Measurements from ENCODE around the gene ADK. TPM values are rescaled to one million over a fixed set of nuclear protein-coding genes. Genes with fewer than 3 reads are reported as not detected.

The ADK gene
- total and polyA plus RNA-seq, 2 of the 4 experiments (the other 2 are of a cell fraction): 30.6 to 40.9 TPM

- no peaks in the 10 kb centered on the region for H3K9me1 ChIP-seq (ENCODE audit: insufficient read depth, low read length)
- CTCF ChIA-PET: no interaction called here
- in situ Hi-C loops (cut with MboI; ENCODE audit: low sequenced_read_pairs) (loop anchor here (10.0 kb wide), 1 partner anchor 761 kb away; no protein-coding TSS in a partner anchor), dilution Hi-C loops (cut with HindIII; ENCODE audit: low sequenced_read_pairs, unreplicated experiment) (no loop called here), intact Hi-C loops (cut with micrococcal nuclease) (no loop called here)
- no peak overlapping the region for H3K18ac ChIP-seq (ENCODE audit: low read depth, low read length)
- H3K9ac ChIP-seq (ENCODE audit: low read depth, low read length): no peak overlapping the region
- no peaks in the 10 kb centered on the region for H4K20me1 ChIP-seq (ENCODE audit: insufficient read depth, low read length)
- POLR2A ChIA-PET (ENCODE audit: unreplicated experiment): no interaction called here
- H3K4me3 ChIP-seq (ENCODE audit: insufficient read depth, low read depth, low read length): no peak overlapping the region
- no peak overlapping the region for H3K56ac ChIP-seq (ENCODE audit: extremely low read depth, insufficient read depth, low read length)
- DNase-seq (no peak), ATAC-seq (ENCODE audit: low read depth) (no peak)
- H2AK5ac ChIP-seq (ENCODE audit: low read depth, low read length): no peak overlapping the region
- H3K4ac ChIP-seq (ENCODE audit: low read depth, low read length): no peak overlapping the region
- H4K5ac ChIP-seq (ENCODE audit: low read depth, low read length): no peak overlapping the region
- H3K27me3 ChIP-seq (ENCODE audit: control insufficient read depth, insufficient read depth, low read length): no peaks in the 10 kb centered on the region
- BruUV-seq (replicated peaks): no TSS peak
- no peak overlapping the region for H2BK20ac ChIP-seq (ENCODE audit: low read depth, low read length)
- H3K79me1 ChIP-seq (ENCODE audit: low read depth in 1 of 2, low read length in 2 of 2): peaks cover 5 to 9% of the 10 kb centered on the region in 2 experiments; a peak in 1 of 4 replicates
- peaks cover 2% of the 10 kb centered on the region; the same call in 1 of the 2 replicates for H3K4me1 ChIP-seq (ENCODE audit: control insufficient read depth, insufficient read depth, low read length)
- H3K4me2 ChIP-seq (ENCODE audit: low read depth, low read length): no peak overlapping the region
- peaks cover 1% of the 10 kb centered on the region; the same call in 1 of the 2 replicates for H3K36me3 ChIP-seq (ENCODE audit: control insufficient read depth, insufficient read depth, low read length)
- no peaks in the 10 kb centered on the region for H3K9me3 ChIP-seq (ENCODE audit: control insufficient read depth, insufficient read depth, low read length)
- H4K91ac ChIP-seq (ENCODE audit: insufficient read depth, low read depth, low read length): no peak overlapping the region
- H3K14ac ChIP-seq (replicated peaks; ENCODE audit: low read depth, low read length): no peak overlapping the region
- TF ChIP-seq CEBPB (IDR thresholded peaks at IDR 0.05; ENCODE audit: low read depth, low read length): no peak
- no peak for TF ChIP-seq BHLHE40 (IDR thresholded peaks at IDR 0.05; ENCODE audit: low read depth, low read length)
- no peak for TF ChIP-seq POLR2A (IDR thresholded peaks at IDR 0.05; ENCODE audit: low read depth, low read length)
- no peak for TF ChIP-seq MXI1 (IDR thresholded peaks at IDR 0.05; ENCODE audit: borderline replicate concordance, low read depth, low read length)
- no peak for TF ChIP-seq RAD21 (IDR thresholded peaks at IDR 0.05; ENCODE audit: low read length)
- no peak for TF ChIP-seq ELK1 (IDR thresholded peaks at IDR 0.05; ENCODE audit: borderline replicate concordance, low read depth, low read length)
- no peak for TF ChIP-seq RFX5 (IDR thresholded peaks at IDR 0.05; ENCODE audit: low read depth, low read length)
- TF ChIP-seq, protein P1, sequence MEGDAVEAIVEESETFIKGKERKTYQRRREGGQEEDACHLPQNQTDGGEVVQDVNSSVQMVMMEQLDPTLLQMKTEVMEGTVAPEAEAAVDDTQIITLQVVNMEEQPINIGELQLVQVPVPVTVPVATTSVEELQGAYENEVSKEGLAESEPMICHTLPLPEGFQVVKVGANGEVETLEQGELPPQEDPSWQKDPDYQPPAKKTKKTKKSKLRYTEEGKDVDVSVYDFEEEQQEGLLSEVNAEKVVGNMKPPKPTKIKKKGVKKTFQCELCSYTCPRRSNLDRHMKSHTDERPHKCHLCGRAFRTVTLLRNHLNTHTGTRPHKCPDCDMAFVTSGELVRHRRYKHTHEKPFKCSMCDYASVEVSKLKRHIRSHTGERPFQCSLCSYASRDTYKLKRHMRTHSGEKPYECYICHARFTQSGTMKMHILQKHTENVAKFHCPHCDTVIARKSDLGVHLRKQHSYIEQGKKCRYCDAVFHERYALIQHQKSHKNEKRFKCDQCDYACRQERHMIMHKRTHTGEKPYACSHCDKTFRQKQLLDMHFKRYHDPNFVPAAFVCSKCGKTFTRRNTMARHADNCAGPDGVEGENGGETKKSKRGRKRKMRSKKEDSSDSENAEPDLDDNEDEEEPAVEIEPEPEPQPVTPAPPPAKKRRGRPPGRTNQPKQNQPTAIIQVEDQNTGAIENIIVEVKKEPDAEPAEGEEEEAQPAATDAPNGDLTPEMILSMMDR (conservative IDR thresholded peaks at IDR 0.05; ENCODE audit: low read depth, low read length): no peak
- H2BK15ac ChIP-seq (ENCODE audit: low read depth, low read length): no peak overlapping the region
- H2BK120ac ChIP-seq (ENCODE audit: low read depth, low read length): no peak overlapping the region
- no peak overlapping the region for H3K27ac ChIP-seq (ENCODE audit: insufficient read depth, low read length)
- H2BK5ac ChIP-seq (ENCODE audit: low read depth, low read length, poor library complexity, severe bottlenecking): no peak overlapping the region
- no peak overlapping the region for H3K23ac ChIP-seq (ENCODE audit: low read depth, low read length)
- no peak overlapping the region for H2AK9ac ChIP-seq (replicated peaks; ENCODE audit: low read depth, low read length, poor library complexity)
- no peak overlapping the region for H2AFZ ChIP-seq (replicated peaks; ENCODE audit: low read length, poor library complexity)
- no peak overlapping the region for H4K8ac ChIP-seq (ENCODE audit: low read depth in 2 of 2, low read length in 2 of 2)
These were observed 113.0 kb downstream of the ADK start for GRCh38 chr10:74263996-74264395.

Data from IMR-90 (cell line).